ENCODE data around the gene MSH2.
"Not testable (repeated sequence)": the region's sequence is repeated elsewhere in the genome, so short reads cannot be mapped to it uniquely, and the experiment has no call there.

- TF ChIP-seq CTCF (IDR thresholded peaks at IDR 0.05; ENCODE audit: extremely low read depth in 1 of 2, insufficient read depth in 1 of 2, low read depth in 1 of 2, low read length in 2 of 2); EZH2 (IDR thresholded peaks at IDR 0.05; ENCODE audit: borderline replicate concordance, low read depth, low read length, severe bottlenecking); POLR2A (IDR thresholded peaks at IDR 0.05; ENCODE audit: low read depth, low read length); POLR2AphosphoS5 (IDR thresholded peaks at IDR 0.05; ENCODE audit: insufficient read depth, low read depth, low read length); MAX (IDR thresholded peaks at IDR 0.05; ENCODE audit: insufficient read depth, insufficient read length); JUN (IDR thresholded peaks at IDR 0.05; ENCODE audit: borderline replicate concordance, insufficient read depth, insufficient read length, low read depth); FOS (IDR thresholded peaks at IDR 0.05; ENCODE audit: borderline replicate concordance, insufficient read depth, low read length): not testable (repeated sequence)
These were observed 17.7 kb downstream of the MSH2 start for GRCh38 chr2:47420683-47421082.
